Uterus (tissue), 4 donors: Measurements from ENCODE around the gene UBR4. TPM values are rescaled to one million over a fixed set of nuclear protein-coding genes. Genes with fewer than 3 reads are reported as not detected.

Experiments used
- DNase-seq, 2 donors: peaks; one replicate each; pipeline ENCODE4 v3.0.0-alpha.2; 2019 to 2020
- H3K27ac ChIP-seq, 2 donors: fragments of 200-600 bp; sonication (generic); 1 replicate in 1 of 2; 2 replicates in 1 of 2; pipeline ENCODE4 v1.5.1; 2016 to 2018
- H3K27me3 ChIP-seq, 2 donors: fragments of 200-600 bp; sonication (generic); one replicate each; pipeline ENCODE4 v1.5.1; 2018 to 2019; ENCODE audit warnings: control low read depth in 1 of 2
- H3K36me3 ChIP-seq, 2 donors: fragments of 200-600 bp; sonication (generic); one replicate each; pipeline ENCODE4 v1.5.1; 2019; ENCODE audit warnings: control low read depth in 1 of 2
- H3K4me1 ChIP-seq, 2 donors: fragments of 200-600 bp; sonication (generic); one replicate each; pipeline ENCODE4 v1.5.1; 2018 to 2019; ENCODE audit warnings: control low read depth in 1 of 2
- H3K4me3 ChIP-seq, 2 donors: fragments of 200-600 bp; sonication (generic); 1 replicate in 1 of 2; 2 replicates in 1 of 2; pipeline ENCODE4 v1.5.1; 2018 to 2019; ENCODE audit warnings: mild to moderate bottlenecking in 1 of 2
- H3K9me3 ChIP-seq, 2 donors: fragments of 200-600 bp; sonication (generic); one replicate each; pipeline ENCODE4 v1.5.1; 2019; ENCODE audit warnings: control low read depth in 1 of 2
- POLR2A ChIP-seq, 2 donors: fragments of 450-650 bp; IDR thresholded peaks; one replicate each; pipeline ENCODE4 v1.6.1; 2016; ENCODE audit warnings: antibody characterized with exemption in 2 of 2, mild to moderate bottlenecking in 1 of 2, moderate library complexity in 1 of 2
- intact Hi-C: fragments of 100-400 bp; cut with DNase I; formaldehyde crosslinking; loops from one replicate; pipeline ENCODE4 v1.15.1; 2023; ENCODE audit warnings: low total_unique reads
- total RNA-seq, 4 donors: library from RNA; depleted of rRNA in 3 of 4; stranded (reverse); fragments of >200 nt in 3 of 4; gene quantifications; one replicate each; pipeline versions ENCODE4 v1.1.0 to v1.2.4, GENCODE V29; 2014 to 2023
- TF ChIP-seq, protein P1 (sequence below), 4 experiments: fragments of 200-600 bp in 2 of 4; fragments of 450-650 bp in 2 of 4; sonication (generic) in 2 of 4; IDR thresholded peaks; one replicate each; pipeline ENCODE4 v1.5.1; 2016 to 2019; ENCODE audit warnings: antibody characterized with exemption in 4 of 4, mild to moderate bottlenecking in 2 of 4, moderate library complexity in 1 of 4
- donor health status: DM: yes; HTN: yes; CAD: no.

The UBR4 gene
- total RNA-seq, 4 donors from 2014 or later, result 50.0 to 161 (median 105) TPM

- DNase-seq, result no peak
- H3K36me3 ChIP-seq, result no peaks in the 10 kb centered on the region
- no peaks in the 10 kb centered on the region for H3K9me3 ChIP-seq
- H3K27ac ChIP-seq, result no peak overlapping the region
- no peak overlapping the region for H3K4me3 ChIP-seq
- H3K27me3 ChIP-seq, result no peaks in the 10 kb centered on the region
- H3K4me1 ChIP-seq, result peaks cover 0 to 8% of the 10 kb centered on the region in 2 donors
- TF ChIP-seq, protein P1, sequence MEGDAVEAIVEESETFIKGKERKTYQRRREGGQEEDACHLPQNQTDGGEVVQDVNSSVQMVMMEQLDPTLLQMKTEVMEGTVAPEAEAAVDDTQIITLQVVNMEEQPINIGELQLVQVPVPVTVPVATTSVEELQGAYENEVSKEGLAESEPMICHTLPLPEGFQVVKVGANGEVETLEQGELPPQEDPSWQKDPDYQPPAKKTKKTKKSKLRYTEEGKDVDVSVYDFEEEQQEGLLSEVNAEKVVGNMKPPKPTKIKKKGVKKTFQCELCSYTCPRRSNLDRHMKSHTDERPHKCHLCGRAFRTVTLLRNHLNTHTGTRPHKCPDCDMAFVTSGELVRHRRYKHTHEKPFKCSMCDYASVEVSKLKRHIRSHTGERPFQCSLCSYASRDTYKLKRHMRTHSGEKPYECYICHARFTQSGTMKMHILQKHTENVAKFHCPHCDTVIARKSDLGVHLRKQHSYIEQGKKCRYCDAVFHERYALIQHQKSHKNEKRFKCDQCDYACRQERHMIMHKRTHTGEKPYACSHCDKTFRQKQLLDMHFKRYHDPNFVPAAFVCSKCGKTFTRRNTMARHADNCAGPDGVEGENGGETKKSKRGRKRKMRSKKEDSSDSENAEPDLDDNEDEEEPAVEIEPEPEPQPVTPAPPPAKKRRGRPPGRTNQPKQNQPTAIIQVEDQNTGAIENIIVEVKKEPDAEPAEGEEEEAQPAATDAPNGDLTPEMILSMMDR (IDR thresholded peaks at IDR 0.05), result no peak
- TF ChIP-seq POLR2A (IDR thresholded peaks at IDR 0.05), result no peak
- intact Hi-C loops, result no loop called here
Measured at GRCh38 chr1:19199329-19199968, 10.6 kb downstream of the UBR4 start.

- Histone ChIP-seq H3K9me3 (no peaks in the 10 kb centered on the region), H3K27ac (no peak overlapping the region), H3K27me3 (no peaks in the 10 kb centered on the region), H3K36me3 (no peaks in the 10 kb centered on the region), H3K4me3 (no peak overlapping the region), H3K4me1 (peaks cover 0 to 7% of the 10 kb centered on the region in 2 donors)
- intact Hi-C loops, result no loop called here
- DNase-seq, result no peak
- TF ChIP-seq POLR2A (IDR thresholded peaks at IDR 0.05), result no peak
- TF ChIP-seq, protein P1 (IDR thresholded peaks at IDR 0.05), result no peak
Measured at GRCh38 chr1:19198820-19199219, 11.2 kb downstream of the UBR4 start.

DNA sequence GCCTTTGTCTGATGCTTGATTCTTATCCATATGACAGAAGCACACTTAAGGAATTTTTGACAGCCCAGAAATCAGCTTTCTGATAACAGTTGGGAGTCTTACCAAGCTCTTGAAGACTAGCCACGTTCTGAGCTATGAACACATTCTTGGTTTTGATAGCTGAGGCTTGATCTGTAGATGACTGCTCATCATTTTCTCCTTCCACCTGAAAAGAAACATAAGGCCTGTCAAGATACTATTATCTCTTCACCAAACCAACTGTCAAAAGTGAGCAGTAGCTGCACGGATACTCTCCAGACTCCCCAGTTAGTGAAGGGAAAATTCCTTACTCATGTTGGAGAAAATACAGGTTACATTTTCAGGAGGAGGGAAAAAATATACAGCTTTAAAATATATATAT, 12.2 kb downstream of the UBR4 start:
- H3K27ac ChIP-seq, result no peak overlapping the region
- DNase-seq, result no peak
- intact Hi-C loops, result no loop called here
- no peak overlapping the region for H3K4me3 ChIP-seq
- H3K27me3 ChIP-seq, result no peaks in the 10 kb centered on the region
- no peaks in the 10 kb centered on the region for H3K36me3 ChIP-seq
- H3K9me3 ChIP-seq, result no peaks in the 10 kb centered on the region
- peaks cover 0 to 3% of the 10 kb centered on the region in 2 donors for H3K4me1 ChIP-seq
- no peak for TF ChIP-seq POLR2A (IDR thresholded peaks at IDR 0.05)
- TF ChIP-seq, protein P1 (IDR thresholded peaks at IDR 0.05), result no peak

DNA sequence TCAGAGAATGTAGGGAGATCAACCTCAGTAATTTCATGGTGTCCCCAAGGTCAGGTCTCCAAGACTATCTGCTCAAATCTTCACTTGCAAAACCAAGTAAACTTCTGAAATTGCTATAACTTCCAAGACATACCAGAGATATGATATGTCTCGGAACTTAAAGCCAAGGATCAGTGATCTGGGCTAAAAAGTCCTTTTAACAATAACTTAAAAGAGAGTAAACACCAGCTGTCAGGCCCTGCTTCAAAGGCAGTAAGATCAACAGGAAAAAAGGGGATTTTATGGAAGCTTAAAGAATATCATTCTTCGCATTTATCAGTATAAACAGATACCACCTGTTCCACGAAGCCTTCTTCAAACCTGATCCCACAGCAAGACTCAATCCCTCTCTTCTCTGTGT, 13.7 kb downstream of the UBR4 start:
- no peaks in the 10 kb centered on the region for H3K36me3 ChIP-seq
- H3K9me3 ChIP-seq, result no peaks in the 10 kb centered on the region
- H3K27ac ChIP-seq, result no peak overlapping the region
- H3K27me3 ChIP-seq, result no peaks in the 10 kb centered on the region
- no peak for TF ChIP-seq POLR2A (IDR thresholded peaks at IDR 0.05)
- TF ChIP-seq, protein P1 (IDR thresholded peaks at IDR 0.05), result no peak
- H3K4me3 ChIP-seq, result no peak overlapping the region
- intact Hi-C loops, result no loop called here
- no peak for DNase-seq
- H3K4me1 ChIP-seq, result no peaks in the 10 kb centered on the region

GRCh38 chr1:19193004-19193403, 17.1 kb downstream of the UBR4 start:
- no peak for DNase-seq
- no peak overlapping the region for H3K27ac ChIP-seq
- H3K4me3 ChIP-seq, result no peak overlapping the region
- H3K4me1 ChIP-seq, result no peaks in the 10 kb centered on the region
- TF ChIP-seq POLR2A (IDR thresholded peaks at IDR 0.05), result no peak
- TF ChIP-seq, protein P1 (IDR thresholded peaks at IDR 0.05), result no peak
- H3K9me3 ChIP-seq, result no peaks in the 10 kb centered on the region
- intact Hi-C loops, result no loop called here
- H3K27me3 ChIP-seq, result no peaks in the 10 kb centered on the region
- H3K36me3 ChIP-seq, result no peaks in the 10 kb centered on the region
